ENCODE results near the gene TAF6L.
"Not testable (repeated sequence)": the region's sequence is repeated elsewhere in the genome, so short reads cannot be mapped to it uniquely, and the experiment has no call there.

The TAF6L gene

GRCh38 chr11:62805961-62806441 lies 34.8 kb downstream of the TAF6L start:
- no peak for DNase-seq

DNA sequence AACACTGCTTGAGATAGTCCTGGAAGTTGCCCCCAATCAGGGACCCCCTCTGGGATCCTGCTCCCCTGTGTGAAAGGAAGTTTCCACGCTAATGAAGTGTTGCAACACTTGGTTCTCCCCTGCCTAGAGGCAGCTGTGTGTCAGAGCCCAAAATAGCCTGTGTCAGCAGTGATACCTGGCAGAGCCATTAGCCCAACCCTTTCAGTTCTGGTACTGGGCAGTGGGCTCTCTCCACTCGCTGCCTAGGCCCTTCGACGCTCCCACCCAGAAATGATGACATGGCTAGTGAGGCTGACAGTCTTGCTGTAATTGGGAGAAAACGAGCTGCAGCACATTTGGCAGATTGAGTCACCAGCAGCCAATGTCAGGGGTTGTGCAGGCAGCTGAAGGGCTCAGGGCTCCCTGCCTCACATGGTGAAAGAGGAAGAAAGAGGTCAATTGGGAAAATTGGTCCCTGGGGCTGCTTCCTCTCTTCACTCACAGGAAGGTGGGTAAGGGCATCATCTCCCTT lies 35.5 kb downstream of the TAF6L start:
- no peak for DNase-seq

DNA sequence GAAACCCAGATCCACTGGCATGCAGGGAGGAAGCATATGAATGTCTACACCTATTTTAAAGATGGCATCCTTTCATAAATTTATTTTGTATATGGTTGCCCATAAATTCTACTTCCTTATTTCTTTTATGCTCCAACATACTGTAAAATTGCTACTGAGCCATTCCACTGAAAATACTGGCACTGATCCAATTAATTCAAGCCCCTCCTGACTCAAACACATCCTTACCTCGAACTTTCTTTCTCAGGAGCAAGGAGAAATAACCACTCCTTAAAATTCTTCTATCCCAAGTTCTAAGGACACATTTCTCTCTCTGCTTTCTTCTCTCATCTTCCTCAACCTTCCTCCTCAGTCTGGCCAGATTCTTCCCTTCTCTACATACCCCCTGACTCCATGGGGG lies 39.6 kb downstream of the TAF6L start:
- DNase-seq: no peak

GRCh38 chr11:62811659-62812058 lies 40.5 kb downstream of the TAF6L start:
- no peak for DNase-seq

GRCh38 chr11:62816557-62816956 lies 45.4 kb downstream of the TAF6L start:
- DNase-seq: no peak

DNA sequence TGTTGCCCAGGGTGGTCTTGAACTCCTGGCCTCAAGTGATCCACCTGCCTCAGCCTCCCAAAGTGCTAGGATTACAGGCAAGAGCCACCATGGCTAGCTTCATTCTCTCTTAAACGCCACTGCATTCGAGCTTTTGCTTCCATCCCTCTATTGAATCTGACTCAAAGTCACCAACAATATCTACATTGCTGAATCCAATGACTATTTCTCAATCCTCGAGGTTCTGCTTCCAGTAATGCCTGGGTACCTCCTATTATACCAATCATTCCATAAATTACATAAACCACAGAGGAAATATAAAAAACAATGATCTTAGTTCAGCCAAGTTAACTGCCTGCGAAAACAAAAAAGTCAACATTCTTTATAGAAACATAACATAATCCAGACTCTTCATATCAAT lies 45.9 kb downstream of the TAF6L start:
- no peak for DNase-seq

- no peak for DNase-seq
Measured at GRCh38 chr11:62823677-62824076, 52.5 kb downstream of the TAF6L start.

DNA sequence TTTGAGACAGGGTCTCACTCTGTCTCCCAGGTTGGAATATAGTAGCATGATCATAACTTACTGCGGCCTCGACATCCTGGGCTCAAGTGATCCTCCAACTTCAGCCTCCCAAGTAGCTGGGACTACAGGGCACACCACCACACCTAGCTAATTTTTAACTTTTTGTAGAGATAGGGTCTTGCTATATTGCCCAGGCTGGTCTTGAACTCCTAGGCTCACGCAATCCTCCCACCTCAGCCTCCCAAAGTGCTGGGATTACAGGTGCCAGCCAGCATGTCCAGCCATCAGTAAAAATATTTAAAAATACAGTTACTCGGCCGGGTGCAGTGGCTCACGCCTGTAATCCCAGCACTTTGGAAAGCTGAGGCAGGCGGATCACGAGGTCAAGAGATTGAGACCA lies 56.9 kb downstream of the TAF6L start:
- not testable (repeated sequence) for DNase-seq

- no peak for DNase-seq
Measured at GRCh38 chr11:62830904-62831519, 59.8 kb downstream of the TAF6L start.

- peak; percentile 98 for DNase-seq
Measured at GRCh38 chr11:62831520-62832335, 60.5 kb downstream of the TAF6L start, which contains the start of gene STX5. Gene STX5, minus strand, starts transcription at chr11:62832051. Its CDS starts 808 bp downstream, at chr11:62831243.

- DNase-seq: no peak
Measured at GRCh38 chr11:62832336-62833234, 61.4 kb downstream of the TAF6L start, which contains the start of gene TEX54. Gene TEX54, minus strand, starts transcription at chr11:62832841.

DNA sequence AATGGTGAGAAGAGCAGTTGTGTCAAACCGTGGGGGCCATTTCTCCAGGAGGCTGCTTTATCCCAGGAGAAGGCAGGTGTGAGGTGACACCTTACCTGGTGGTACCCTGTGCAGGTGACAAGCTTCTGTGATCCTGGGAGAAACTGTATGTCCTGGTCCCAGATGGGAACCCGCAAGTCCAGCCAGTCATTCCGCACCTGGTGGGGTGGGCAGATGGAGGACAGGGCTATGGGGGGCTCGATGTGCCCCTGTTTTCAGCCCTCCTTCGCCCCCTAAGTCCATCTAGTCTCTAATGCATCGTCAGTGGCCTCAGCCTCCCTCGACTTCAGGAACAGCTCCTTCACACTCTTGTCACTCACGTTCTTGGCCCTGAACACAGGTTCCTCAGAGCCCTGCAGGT lies 64.1 kb downstream of the TAF6L start:
- DNase-seq: no peak
